HFFc6 (cell line): Measurements from ENCODE around the gene AMMECR1. TPM values are rescaled to one million over a fixed set of nuclear protein-coding genes. Genes with fewer than 3 reads are reported as not detected.
A peak's percentile ranks its signal among the peaks of the same experiment; 100 is the strongest.
"Not testable (repeated sequence)": the region's sequence is repeated elsewhere in the genome, so short reads cannot be mapped to it uniquely, and the experiment has no call there.

Experiments used
- DNase-seq: peaks from one replicate; pipeline ENCODE4 v3.0.0-alpha.2; 2018
- H3K27ac Mint-ChIP-seq: 2 replicates; pipeline ENCODE4 v1.8.0; 2020; ENCODE audit warnings: mild to moderate bottlenecking, mixed read lengths
- H3K27me3 Mint-ChIP-seq: 2 replicates; pipeline ENCODE4 v1.8.0; 2021; ENCODE audit warnings: mild to moderate bottlenecking, moderate library complexity, mixed read lengths; ENCODE audit not compliant: insufficient read depth
- H3K36me3 Mint-ChIP-seq: 2 replicates; pipeline ENCODE4 v1.8.0; 2021; ENCODE audit warnings: low read depth, mixed read lengths
- H3K4me1 Mint-ChIP-seq: 2 replicates; pipeline ENCODE4 v1.8.0; 2020; ENCODE audit warnings: low read depth, mixed read lengths
- H3K4me3 Mint-ChIP-seq: 2 replicates; pipeline ENCODE4 v1.8.0; 2020; ENCODE audit warnings: mild to moderate bottlenecking, moderate library complexity, mixed read lengths
- H3K9me3 Mint-ChIP-seq: 2 replicates; pipeline ENCODE4 v1.8.0; 2020; ENCODE audit warnings: mild to moderate bottlenecking, mixed read lengths
- total RNA-seq, 6 experiments: library from RNA; stranded (reverse); fragmentation: NEBNext Ultra II Directional; extraction: Animal tissue kit (Norgen Biotek cat#: 25700); gene quantifications; 2 replicates in 1 of 6; 3 replicates in 5 of 6; pipeline ENCODE4 v1.2.3, GENCODE V29; 2021
- TF ChIP-seq, protein P1 (sequence below): fragments of 200-600 bp; sonication (generic); IDR thresholded peaks from 2 replicates; pipeline ENCODE4 v1.5.0; 2021; ENCODE audit warnings: antibody characterized with exemption, mild to moderate bottlenecking

AMMECR1 gene
- total RNA-seq, 6 experiments from 2014 or later = 10.1 to 13.4 (median 11.7) TPM

DNA sequence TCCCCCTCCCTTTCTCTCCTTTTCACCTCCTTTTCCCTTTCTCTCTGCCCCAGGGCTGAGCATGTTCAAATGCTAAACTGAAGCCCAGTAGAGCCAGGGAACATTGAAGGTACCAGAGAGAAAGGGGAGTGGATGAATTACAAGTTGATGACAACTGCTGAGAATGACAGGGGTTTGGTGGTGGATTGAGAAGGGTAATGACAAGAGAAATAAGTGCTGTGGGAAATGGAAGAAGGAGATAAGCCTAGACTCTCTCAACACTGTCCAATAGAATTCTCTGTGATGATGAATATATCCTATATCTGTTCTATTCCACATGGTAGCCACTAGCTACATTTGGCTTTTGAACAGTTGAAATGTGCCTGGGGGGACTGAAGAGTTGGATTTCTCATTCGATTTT, 160.4 kb downstream of the AMMECR1 start:
- DNase-seq = no peak
- peaks cover 2% of the 10 kb centered on the region; the same call in 1 of the 2 replicates for H3K27me3 Mint-ChIP-seq
- H3K36me3 Mint-ChIP-seq = no peaks in the 10 kb centered on the region
- H3K4me1 Mint-ChIP-seq = peaks cover 20% of the 10 kb centered on the region
- TF ChIP-seq, protein P1, sequence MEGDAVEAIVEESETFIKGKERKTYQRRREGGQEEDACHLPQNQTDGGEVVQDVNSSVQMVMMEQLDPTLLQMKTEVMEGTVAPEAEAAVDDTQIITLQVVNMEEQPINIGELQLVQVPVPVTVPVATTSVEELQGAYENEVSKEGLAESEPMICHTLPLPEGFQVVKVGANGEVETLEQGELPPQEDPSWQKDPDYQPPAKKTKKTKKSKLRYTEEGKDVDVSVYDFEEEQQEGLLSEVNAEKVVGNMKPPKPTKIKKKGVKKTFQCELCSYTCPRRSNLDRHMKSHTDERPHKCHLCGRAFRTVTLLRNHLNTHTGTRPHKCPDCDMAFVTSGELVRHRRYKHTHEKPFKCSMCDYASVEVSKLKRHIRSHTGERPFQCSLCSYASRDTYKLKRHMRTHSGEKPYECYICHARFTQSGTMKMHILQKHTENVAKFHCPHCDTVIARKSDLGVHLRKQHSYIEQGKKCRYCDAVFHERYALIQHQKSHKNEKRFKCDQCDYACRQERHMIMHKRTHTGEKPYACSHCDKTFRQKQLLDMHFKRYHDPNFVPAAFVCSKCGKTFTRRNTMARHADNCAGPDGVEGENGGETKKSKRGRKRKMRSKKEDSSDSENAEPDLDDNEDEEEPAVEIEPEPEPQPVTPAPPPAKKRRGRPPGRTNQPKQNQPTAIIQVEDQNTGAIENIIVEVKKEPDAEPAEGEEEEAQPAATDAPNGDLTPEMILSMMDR = no peak
- no peaks in the 10 kb centered on the region for H3K9me3 Mint-ChIP-seq
- no peak overlapping the region for H3K27ac Mint-ChIP-seq
- H3K4me3 Mint-ChIP-seq = no peak overlapping the region

DNA sequence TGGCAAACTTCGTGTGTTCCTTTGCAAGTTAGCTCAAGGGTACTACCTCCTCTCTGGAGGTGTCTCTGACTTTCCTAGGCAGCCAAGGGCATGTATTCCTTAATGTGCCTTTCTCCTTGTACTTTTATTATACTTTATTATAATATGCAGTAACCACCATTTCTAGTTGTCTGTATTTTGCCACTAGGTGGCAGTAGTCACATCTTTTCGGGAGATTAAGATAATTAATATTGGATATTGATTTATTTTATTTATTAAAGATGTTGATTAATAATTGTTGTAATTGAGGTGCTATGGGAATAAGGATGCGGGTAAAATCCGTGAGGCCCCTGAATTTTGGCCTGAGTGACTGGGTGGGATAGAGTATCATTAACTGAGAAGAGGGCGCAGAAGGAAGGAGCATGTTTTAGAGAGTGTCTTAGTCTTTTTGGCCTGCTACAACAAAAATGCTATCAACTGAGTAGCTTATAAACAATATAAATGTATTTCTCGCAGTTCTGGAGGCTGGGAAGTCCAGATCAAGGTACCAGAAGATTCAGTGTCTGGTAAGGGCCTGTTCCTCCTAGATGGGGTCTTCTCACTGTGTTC, 161.6 kb downstream of the AMMECR1 start:
- no peaks in the 10 kb centered on the region for H3K36me3 Mint-ChIP-seq
- H3K27ac Mint-ChIP-seq = no peak overlapping the region
- H3K9me3 Mint-ChIP-seq = no peaks in the 10 kb centered on the region
- no peak for DNase-seq
- TF ChIP-seq, protein P1 = peak; percentile 81
- H3K4me3 Mint-ChIP-seq = no peak overlapping the region
- peaks cover 20% of the 10 kb centered on the region for H3K4me1 Mint-ChIP-seq
- peaks cover 2% of the 10 kb centered on the region; the same call in 1 of the 2 replicates for H3K27me3 Mint-ChIP-seq

DNA sequence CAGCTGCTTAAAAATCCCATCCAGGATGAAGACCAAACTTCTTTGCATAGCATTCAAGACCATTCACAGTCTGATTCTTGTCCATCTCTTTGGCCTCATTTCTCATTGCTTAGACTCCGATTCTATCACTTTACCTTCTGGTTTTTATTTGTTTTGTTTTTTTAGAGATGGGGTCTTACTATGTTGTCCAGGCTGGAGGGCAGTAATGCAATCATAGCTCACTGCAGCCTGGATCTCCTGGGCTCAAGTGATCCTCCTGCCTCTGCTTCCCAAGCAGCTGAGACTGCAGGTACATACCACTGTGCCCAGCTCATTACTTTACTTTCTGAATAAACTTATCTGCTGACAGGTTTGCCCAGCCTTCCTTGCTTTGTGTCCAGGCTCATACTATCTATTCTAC, 162.1 kb downstream of the AMMECR1 start:
- Mint-ChIP-seq H3K4me3 (no peak overlapping the region), H3K27me3 (peaks cover 2% of the 10 kb centered on the region; the same call in 1 of the 2 replicates), H3K36me3 (no peaks in the 10 kb centered on the region), H3K27ac (no peak overlapping the region), H3K4me1 (peaks cover 15% of the 10 kb centered on the region), H3K9me3 (no peaks in the 10 kb centered on the region)
- DNase-seq = no peak
- TF ChIP-seq, protein P1 = no peak

DNA sequence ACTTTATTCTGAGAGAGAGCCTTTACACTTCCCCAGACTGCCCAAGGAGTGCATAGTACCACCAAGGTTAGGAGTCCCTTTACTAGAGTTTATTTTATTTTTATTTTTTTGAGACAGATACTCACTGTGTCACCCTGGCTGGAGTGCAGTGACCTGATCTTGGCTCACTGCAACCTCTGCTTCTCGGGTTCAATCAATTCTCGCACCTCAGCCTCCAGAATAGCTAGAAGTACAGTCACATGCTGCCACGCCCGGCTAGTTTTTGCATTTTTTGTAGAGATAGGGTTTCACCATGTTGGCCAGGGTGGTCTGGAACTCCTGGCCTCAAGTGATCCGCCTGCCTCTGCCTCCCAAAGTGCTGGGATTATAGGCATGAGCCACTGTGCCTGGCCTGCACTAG, 163.6 kb downstream of the AMMECR1 start:
- not testable (repeated sequence) for H3K27ac Mint-ChIP-seq, H3K4me3 Mint-ChIP-seq, H3K36me3 Mint-ChIP-seq, DNase-seq, H3K4me1 Mint-ChIP-seq, H3K9me3 Mint-ChIP-seq, H3K27me3 Mint-ChIP-seq

DNA sequence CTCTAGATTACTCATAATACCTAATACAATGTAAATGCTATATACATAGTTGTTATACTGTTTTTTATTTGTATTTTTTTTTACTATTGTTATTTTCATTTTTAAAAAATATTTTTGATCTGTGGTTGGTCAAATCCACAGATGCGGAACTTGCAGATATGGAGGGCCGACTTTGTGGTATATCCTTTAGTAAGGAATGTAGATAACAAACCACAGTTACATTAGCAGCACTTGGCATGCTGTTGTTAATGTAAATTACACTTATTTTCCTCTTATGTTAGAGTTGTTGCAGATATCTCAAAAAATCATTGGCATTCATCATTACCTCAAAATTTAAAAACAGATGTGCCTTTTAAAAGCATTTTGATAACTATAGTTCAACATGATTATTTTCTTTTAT, 164.0 kb downstream of the AMMECR1 start:
- Mint-ChIP-seq H3K4me3 (no peak overlapping the region), H3K27me3 (peaks cover 2% of the 10 kb centered on the region; the same call in 1 of the 2 replicates), H3K9me3 (no peaks in the 10 kb centered on the region), H3K4me1 (peaks cover under 1% of the 10 kb centered on the region), H3K27ac (no peak overlapping the region), H3K36me3 (no peaks in the 10 kb centered on the region)
- DNase-seq = no peak
- TF ChIP-seq, protein P1 = no peak

DNA sequence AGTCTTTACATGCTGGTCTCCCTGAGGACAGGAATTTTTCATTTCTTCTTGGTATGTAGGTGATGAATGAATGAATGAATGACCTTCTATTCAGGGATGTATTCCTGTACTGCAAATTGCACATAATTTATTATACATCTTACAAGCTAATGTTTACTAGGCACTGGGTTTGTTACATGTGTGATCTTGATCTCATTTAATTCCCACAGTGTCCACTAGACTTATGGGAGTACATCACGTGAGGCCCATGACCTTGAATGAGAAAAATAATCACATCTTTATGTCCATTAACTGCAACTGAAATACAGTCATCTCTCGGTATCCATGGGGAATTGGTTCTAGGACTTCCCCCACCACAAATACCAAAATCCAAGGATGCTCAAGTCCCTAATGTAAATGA, 164.6 kb downstream of the AMMECR1 start:
- no peaks in the 10 kb centered on the region for H3K36me3 Mint-ChIP-seq
- TF ChIP-seq, protein P1 = no peak
- no peak overlapping the region for H3K27ac Mint-ChIP-seq
- H3K4me3 Mint-ChIP-seq = no peak overlapping the region
- peaks cover 2% of the 10 kb centered on the region; the same call in 1 of the 2 replicates for H3K27me3 Mint-ChIP-seq
- no peaks in the 10 kb centered on the region for H3K9me3 Mint-ChIP-seq
- DNase-seq = no peak
- H3K4me1 Mint-ChIP-seq = no peaks in the 10 kb centered on the region
